ENCODE measurements around the gene CCDC88C.

GRCh38 chr14:91290986-91291385, 126.6 kb downstream of the CCDC88C start:
- TF ChIP-seq CTCF (conservative IDR thresholded peaks at IDR 0.05; ENCODE audit: low read length) (no peak), EZH2phosphoT487 (IDR thresholded peaks at IDR 0.05; ENCODE audit: borderline replicate concordance, low read depth, low read length) (no peak)

Measured in OCI-LY7 (cell line).